Bone marrow (tissue), 2 donors: ENCODE measurements around the gene PRND.
"Not testable (repeated sequence)": the region's sequence is repeated elsewhere in the genome, so short reads cannot be mapped to it uniquely, and the experiment has no call there.

Source experiments
- DNase-seq, 2 donors: peaks; one replicate each; lab custom pipeline; 2025; lab: John Stamatoyannopoulos, UW

Gene PRND

DNA sequence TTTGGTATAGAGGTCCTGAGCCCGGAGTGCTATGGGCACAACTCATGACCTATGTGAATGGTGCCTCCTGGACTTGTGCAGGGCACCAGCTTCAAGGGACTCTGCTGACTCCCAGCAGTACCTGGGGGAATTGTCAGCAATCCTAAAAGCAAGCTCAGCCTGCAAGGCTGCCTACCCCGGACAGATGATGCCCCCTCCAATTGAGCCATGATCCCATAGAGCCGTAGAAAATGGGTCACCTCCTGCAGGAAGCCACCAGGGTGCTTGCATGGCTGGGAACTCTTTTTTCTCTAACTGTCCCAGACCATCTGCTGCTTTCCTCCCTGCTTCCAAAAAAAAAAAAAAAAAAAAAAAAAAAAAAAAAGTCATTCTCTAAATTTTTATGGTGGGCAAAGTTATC, 12.9 kb upstream of the PRND start:
- DNase-seq = no peak

DNA sequence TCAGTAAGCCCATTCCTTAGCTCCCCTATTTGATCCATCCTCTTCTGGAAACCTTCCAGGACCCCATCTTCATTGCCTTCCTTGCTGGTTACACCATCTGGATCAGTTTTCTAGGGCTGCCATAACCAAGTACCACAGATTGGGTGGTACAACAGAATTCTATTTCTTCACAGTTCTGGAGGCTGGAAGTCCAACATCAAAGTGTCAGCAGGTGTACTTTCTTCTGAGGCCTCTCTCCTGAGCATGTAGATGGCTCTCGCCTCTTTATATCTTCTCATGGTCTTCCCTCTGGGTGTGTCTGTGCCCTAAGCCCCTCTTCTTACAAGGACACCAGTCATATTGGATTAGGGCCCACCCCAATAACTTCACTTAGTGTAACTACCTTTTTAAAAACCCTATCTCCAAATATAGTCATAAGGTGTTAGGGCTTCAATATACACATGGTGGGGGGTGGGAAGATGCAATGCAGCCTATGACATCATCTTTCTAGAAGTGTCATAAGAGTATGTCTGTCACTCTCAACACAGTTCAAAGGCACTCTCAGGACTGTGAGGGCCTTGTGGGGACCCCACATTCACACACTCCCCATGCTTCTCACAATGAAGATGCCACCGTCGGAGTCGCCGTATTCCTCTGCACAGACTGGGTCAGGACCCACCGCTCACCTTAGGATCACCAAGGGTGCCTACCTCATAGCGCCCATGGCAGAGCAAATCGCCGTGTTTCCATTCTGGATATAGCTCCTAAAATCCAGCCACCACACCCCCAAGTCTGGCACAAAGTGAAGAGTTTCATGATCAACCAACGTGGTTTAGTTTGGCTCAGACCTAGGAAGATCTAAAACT, 12.2 kb upstream of the PRND start:
- no peak for DNase-seq

GRCh38 chr20:4710106-4710475, 11.6 kb upstream of the PRND start:
- DNase-seq = no peak

DNA sequence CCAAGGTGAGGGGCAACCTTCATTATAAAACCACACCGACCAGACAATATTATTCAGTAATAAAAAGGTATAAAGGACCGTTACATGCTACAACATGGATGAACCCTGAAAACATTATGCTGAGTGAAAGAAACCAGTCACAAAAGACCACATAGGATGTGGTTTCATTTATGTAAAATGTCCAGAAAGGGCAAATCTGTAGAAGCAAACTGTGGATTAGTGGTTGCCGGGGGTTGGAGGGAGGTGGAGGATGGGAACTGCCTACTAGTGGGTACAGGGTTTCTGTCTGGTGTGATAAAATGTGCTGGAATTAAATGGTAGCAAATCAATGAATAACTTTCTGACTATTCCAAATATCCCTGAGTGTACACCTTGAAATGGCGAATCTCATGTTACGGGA, 10.2 kb upstream of the PRND start:
- no peak for DNase-seq

- DNase-seq = no peak
Observed at GRCh38 chr20:4713401-4713800, 8.3 kb upstream of the PRND start.

DNA sequence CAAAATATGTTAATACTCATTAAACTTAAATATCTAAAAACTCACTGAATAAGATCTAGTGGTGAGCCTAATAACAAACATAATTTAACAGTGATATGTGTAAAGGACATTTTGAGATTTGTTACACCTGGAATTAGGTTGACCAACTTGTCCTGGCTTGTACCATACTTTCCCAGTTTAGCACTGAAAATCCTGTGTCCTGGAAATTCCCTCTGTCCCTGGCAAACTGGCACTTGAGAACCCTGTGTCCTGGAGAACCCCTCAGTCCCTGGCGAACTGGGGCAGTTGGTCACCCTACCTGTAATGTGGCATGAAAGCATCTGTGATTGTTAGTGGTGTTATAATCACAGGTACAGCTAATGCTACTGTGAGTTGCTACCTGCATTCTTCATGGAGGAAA, 6.9 kb upstream of the PRND start:
- DNase-seq = no peak

- DNase-seq = no peak
Observed at GRCh38 chr20:4717816-4718570, 3.7 kb upstream of the PRND start.

DNA sequence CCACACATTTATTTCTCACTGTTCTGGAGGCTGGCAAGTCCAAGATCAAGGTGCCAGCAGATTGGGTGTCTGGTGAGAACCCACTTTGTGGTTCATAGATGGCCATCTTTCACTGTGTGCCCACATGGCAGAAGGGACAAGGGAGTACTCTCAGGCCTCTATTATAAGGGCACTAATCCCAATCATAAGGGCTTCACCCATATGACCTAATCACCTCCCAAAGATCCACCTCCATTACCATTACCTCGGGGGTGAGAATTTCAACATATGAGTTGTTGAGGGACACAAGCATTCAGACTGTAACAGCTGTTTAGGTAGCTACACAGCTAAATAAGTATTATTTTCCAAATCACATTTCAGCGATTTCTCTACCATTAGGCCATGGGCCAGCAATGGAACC, 2.5 kb upstream of the PRND start:
- no peak for DNase-seq

DNA sequence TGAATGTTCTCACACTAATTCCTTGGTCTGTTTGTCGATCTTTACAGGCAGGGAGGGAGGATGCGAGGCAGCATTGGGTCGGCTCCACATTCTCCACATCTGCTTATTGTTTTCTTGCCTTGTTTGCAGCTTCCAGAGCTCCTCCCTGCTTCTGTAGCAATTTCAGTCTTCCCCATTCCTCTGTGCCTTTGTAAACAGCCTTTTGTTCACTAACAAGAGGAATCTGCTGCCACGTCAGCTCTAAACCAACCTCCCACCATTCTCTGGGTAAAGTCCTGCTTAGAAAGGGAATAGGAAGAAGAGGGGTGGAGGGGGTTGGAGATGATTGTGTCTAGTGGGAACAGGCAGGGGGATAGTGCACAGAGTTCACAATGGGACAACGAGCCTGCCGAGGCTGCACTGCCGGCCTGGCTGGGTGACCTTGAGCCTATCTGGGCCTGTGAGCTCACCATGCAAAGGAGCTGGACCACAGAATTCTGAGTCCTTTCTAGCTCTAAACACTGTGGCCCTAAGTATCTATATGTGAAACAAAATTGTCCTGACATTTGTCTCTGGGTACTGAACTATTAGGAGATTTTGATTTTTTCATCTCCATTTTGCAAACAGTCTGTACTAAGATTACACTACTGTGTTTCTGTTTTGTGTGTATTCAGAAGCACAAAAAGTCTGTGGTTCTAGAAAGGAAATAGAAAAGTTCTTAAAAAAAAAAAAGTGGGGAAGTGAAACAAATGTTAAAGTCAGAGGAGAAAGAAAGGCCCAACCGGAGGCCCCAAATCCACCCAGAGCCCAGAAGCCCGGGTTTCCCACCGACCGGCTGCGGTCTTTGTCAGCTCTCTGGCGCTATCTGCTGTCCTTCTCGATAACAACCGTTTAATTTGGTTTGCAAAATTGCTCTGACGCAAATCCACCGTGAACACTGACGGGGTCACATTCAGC, 1.4 kb upstream of the PRND start:
- peak; percentile 40 to 70 for DNase-seq

DNA sequence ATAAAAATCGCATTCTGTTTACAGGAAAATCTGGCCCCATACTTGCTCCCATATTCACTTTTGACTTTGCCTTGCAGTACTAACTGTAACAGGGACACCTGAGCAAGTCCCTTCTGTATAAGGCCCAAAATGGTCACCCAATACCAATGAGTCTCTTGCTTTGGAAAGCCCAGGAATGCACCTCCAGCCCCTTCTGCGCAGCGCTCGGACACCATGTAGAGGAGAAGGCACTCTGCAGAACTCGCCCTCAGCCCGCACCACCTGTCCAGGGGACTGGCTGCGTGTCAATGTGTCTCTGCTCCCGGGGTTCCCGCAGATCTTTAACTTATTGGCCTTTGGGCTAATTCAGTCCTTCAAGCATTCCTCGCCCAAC, 746 bp upstream of the PRND start:
- DNase-seq = no peak

DNA sequence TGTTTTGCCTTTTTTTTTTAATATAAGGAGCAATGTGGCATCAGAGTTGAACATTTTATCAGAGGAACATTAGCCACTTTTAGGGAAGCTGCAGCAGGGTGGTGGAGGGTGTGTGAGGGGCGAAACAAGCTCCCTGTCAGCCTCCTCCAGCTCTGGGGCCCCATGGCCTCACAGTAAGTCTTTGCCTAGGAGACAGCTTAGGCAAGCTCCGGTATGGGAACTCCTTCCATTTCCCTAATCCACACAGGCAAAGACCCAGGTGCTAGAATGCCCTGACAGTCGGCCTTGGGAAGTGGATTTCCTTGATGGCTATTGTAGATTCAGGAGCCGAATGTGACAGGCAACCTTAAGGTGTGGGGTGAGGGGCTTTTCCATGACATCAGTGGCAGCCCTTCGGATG, 862 bp downstream of the PRND start:
- DNase-seq = no peak

DNA sequence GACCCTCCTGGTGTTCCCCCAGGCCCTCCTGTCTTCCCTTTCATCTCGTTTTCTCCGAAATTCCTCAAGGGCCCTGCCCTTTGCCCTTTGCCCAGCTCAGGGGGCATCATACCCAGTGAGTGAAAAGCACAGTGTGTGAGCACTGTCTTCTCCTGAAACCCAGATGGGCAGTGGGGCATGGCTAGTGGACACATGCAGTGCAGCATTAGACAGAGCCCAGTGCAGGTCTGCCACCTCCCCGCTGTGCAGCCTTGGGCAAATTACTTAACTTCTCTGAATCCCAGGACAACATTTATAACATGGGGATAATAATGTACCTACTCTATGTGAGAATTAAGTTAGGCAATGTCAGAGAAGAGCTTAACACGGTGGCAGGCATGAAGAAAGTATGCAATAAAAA, 1.3 kb downstream of the PRND start:
- no peak for DNase-seq

- DNase-seq = not testable (repeated sequence)
Observed at GRCh38 chr20:4723553-4723952, 1.8 kb downstream of the PRND start.

DNA sequence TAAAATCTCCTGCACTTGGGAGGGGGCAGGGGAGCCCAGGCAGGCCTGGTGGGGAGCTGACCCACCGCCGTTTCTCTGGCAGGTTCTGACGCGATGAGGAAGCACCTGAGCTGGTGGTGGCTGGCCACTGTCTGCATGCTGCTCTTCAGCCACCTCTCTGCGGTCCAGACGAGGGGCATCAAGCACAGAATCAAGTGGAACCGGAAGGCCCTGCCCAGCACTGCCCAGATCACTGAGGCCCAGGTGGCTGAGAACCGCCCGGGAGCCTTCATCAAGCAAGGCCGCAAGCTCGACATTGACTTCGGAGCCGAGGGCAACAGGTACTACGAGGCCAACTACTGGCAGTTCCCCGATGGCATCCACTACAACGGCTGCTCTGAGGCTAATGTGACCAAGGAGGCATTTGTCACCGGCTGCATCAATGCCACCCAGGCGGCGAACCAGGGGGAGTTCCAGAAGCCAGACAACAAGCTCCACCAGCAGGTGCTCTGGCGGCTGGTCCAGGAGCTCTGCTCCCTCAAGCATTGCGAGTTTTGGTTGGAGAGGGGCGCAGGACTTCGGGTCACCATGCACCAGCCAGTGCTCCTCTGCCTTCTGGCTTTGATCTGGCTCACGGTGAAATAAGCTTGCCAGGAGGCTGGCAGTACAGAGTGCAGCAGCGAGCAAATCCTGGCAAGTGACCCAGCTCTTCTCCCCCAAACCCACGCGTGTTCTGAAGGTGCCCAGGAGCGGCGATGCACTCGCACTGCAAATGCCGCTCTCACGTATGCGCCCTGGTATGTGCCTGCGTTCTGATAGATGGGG, 3.0 kb downstream of the PRND start:
- no peak for DNase-seq

DNA sequence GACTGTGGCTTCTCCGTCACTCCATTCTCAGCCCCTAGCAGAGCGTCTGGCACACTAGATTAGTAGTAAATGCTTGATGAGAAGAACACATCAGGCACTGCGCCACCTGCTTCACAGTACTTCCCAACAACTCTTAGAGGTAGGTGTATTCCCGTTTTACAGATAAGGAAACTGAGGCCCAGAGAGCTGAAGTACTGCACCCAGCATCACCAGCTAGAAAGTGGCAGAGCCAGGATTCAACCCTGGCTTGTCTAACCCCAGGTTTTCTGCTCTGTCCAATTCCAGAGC, 3.5 kb downstream of the PRND start:
- DNase-seq = no peak

DNA sequence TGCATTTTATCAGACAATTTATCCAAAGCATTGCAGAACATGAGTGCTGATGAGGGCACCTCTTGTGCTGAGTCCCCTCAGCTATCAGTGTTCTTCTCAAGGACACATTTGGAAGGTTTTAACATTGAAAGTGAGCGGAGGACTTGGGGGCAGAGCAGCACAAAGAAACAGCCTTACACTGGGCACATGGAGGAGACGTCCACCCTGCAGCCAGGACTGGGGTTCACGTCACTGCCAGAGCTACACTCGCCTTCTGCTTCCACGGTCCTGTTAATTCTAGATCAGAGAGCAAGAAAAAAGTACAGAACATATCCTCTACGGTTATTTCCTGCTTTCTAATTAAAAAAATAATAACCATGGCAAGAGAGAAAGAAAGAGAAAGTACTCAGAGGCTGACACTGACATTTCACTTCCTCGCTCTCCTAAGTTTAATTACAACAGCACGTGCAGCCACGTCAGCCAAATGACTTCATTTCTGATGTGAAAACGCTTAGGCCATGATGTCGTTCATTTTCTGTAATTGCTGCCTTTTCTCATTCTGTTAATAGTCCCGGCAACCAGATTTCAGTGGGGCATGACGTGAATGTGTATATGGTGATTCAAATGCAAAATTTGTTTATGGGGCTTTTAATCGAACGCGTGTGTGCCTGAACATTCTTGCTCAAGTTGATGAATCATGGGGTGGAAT, 5.1 kb downstream of the PRND start:
- DNase-seq = peak; percentile 25 to 66

DNA sequence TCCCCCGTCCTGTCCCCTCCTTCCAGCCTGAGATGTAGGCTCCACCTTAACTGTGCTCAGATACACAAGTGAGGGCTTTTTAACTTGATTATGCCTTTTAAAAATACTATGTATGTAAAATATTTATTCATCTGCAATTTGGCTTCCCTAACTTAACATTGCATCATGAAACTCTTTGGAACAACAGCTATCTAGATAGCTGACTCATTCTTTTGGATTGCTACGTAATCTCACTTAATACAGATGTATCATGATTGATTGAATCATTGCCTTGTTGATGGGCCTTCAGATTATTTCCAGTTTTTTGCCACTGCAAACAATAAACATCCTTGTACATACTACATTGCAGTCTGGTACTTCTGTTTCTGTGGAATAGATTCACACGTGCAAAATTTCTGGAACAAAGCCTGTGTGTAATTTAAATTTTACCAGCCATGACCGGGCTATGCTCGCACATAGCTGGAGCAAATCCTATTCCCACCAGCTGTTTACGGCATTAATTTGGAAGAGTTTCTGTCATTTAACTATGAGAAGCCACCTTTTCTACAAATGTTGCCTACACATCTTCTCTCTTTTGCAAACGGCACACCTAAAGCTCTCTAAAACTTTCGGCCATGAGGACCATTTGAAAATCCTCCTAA, 6.5 kb downstream of the PRND start:
- no peak for DNase-seq

GRCh38 chr20:4729265-4729664, 7.6 kb downstream of the PRND start:
- DNase-seq = no peak

GRCh38 chr20:4730780-4731179, 9.1 kb downstream of the PRND start:
- DNase-seq = no peak

DNA sequence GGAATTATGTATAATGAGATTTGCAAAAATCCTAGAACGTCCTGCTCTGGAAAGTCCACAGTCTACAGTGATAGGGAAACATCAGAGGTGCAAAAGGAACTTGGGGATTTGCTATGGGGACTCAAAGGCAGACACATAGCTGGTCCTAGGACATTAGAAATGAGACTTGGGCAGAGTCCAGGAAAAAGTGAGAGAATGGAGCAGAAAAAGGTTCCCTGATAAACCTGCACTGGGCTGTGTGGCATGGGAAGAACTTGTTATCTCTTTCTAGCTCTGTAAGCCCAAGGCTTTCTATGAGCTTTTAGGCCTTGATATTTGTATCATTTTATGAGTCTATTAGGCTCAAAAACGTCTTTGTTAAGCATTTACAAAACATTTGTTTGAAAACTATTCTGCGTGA, 15.2 kb downstream of the PRND start:
- no peak for DNase-seq
